Thyroid gland (tissue), 4 donors: Measurements from ENCODE around the gene PTPRB.

ENCODE experiments used
- POLR2A ChIP-seq, 2 donors: fragments of 450-650 bp; IDR thresholded peaks; one replicate each; pipeline ENCODE4 v1.6.1; 2017; ENCODE audit warnings: antibody characterized with exemption in 2 of 2, mild to moderate bottlenecking in 2 of 2, moderate library complexity in 1 of 2
- TF ChIP-seq, protein P1 (sequence below), 6 experiments: fragments of 200-600 bp in 3 of 6; fragments of 450-650 bp in 3 of 6; sonication (generic) in 3 of 6; IDR thresholded peaks; one replicate each; pipeline ENCODE4 v1.5.1; 2016 to 2019; ENCODE audit warnings: antibody characterized with exemption in 6 of 6, mild to moderate bottlenecking in 2 of 6, inconsistent platforms in 1 of 6, moderate library complexity in 1 of 6

GRCh38 chr12:70583251-70583650, 54.0 kb downstream of the PTPRB start:
- TF ChIP-seq, protein P1, sequence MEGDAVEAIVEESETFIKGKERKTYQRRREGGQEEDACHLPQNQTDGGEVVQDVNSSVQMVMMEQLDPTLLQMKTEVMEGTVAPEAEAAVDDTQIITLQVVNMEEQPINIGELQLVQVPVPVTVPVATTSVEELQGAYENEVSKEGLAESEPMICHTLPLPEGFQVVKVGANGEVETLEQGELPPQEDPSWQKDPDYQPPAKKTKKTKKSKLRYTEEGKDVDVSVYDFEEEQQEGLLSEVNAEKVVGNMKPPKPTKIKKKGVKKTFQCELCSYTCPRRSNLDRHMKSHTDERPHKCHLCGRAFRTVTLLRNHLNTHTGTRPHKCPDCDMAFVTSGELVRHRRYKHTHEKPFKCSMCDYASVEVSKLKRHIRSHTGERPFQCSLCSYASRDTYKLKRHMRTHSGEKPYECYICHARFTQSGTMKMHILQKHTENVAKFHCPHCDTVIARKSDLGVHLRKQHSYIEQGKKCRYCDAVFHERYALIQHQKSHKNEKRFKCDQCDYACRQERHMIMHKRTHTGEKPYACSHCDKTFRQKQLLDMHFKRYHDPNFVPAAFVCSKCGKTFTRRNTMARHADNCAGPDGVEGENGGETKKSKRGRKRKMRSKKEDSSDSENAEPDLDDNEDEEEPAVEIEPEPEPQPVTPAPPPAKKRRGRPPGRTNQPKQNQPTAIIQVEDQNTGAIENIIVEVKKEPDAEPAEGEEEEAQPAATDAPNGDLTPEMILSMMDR (IDR thresholded peaks at IDR 0.05), result no peak
- no peak for TF ChIP-seq POLR2A (IDR thresholded peaks at IDR 0.05)
